Cardiac muscle cell (in vitro differentiated cells and primary cell): ENCODE data around the gene BAD. TPM values are rescaled to one million over a fixed set of nuclear protein-coding genes. Genes with fewer than 3 reads are reported as not detected.

Experiments used
- DNase-seq, 2 donors: peaks; one replicate each; pipeline versions ENCODE4 v3.0.0 to v3.0.0-alpha.2; 2010 to 2017; ENCODE audit warnings: low read depth in 1 of 2, low spot score in 1 of 2
- H3K27ac ChIP-seq: fragments of 200-600 bp; sonication (generic); 2 replicates; pipeline ENCODE4 v1.5.1; 2016
- H3K27me3 ChIP-seq: fragments of 200-600 bp; sonication (generic); 2 replicates; pipeline ENCODE4 v1.6.0; 2016; ENCODE audit warnings: control low read depth
- H3K36me3 ChIP-seq: fragments of 200-600 bp; sonication (generic); 2 replicates; pipeline ENCODE4 v1.5.1; 2016; ENCODE audit warnings: control low read depth
- H3K4me1 ChIP-seq: fragments of 200-600 bp; sonication (generic); 2 replicates; pipeline ENCODE4 v1.8.1; 2017; ENCODE audit warnings: low read depth, mild to moderate bottlenecking, mixed run types
- H3K4me3 ChIP-seq: fragments of 200-600 bp; sonication (generic); 2 replicates; pipeline ENCODE4 v1.5.1; 2016; ENCODE audit warnings: mild to moderate bottlenecking
- H3K9me3 ChIP-seq: fragments of 200-600 bp; sonication (generic); 2 replicates; pipeline ENCODE4 v1.5.1; 2017; ENCODE audit warnings: low read depth, mild to moderate bottlenecking, control low read depth
- CTCF ChIP-seq: IDR thresholded peaks from 2 replicates; pipeline ENCODE4 v1.5.1; 2012; ENCODE audit warnings: low read depth, mild to moderate bottlenecking, low read length
- polyA plus RNA-seq: library from polyadenylated mRNA; unstranded; fragments of >200 nt; fragmentation: Nextera tagmentation; extraction: Ambion mirVana; gene quantifications from 2 replicates; pipeline ENCODE4 v1.2.1, GENCODE V29; 2016
- total RNA-seq: library from RNA; depleted of rRNA; stranded (reverse); fragments of >200 nt; gene quantifications from 2 replicates; pipeline ENCODE4 v1.2.3, GENCODE V29; 2016

Gene BAD
- total and polyA plus RNA-seq, 2 experiments from 2014 or later: 155 to 195 TPM

GRCh38 chr11:64263947-64264317 lies 20.5 kb downstream of the BAD start:
- no peaks in the 10 kb centered on the region for H3K27me3 ChIP-seq
- no peak overlapping the region for H3K4me3 ChIP-seq
- H3K4me1 ChIP-seq: peaks cover 6% of the 10 kb centered on the region
- no peak overlapping the region for H3K27ac ChIP-seq
- no peak for TF ChIP-seq CTCF
- no peaks in the 10 kb centered on the region for H3K9me3 ChIP-seq
- no peaks in the 10 kb centered on the region for H3K36me3 ChIP-seq
- no peak for DNase-seq

- DNase-seq: peak in 1 of 2 donors; percentile 62
- H3K4me3 ChIP-seq: no peak overlapping the region
- no peak overlapping the region for H3K27ac ChIP-seq
- no peaks in the 10 kb centered on the region for H3K27me3 ChIP-seq
- no peaks in the 10 kb centered on the region for H3K36me3 ChIP-seq
- no peaks in the 10 kb centered on the region for H3K9me3 ChIP-seq
- no peak for TF ChIP-seq CTCF
- H3K4me1 ChIP-seq: no peaks in the 10 kb centered on the region
Observed at GRCh38 chr11:64263021-64263946, 21.2 kb downstream of the BAD start.

- H3K27me3 ChIP-seq: no peaks in the 10 kb centered on the region
- H3K4me3 ChIP-seq: no peak overlapping the region
- no peak for DNase-seq
- no peak for TF ChIP-seq CTCF
- H3K9me3 ChIP-seq: no peaks in the 10 kb centered on the region
- no peaks in the 10 kb centered on the region for H3K4me1 ChIP-seq
- no peaks in the 10 kb centered on the region for H3K36me3 ChIP-seq
- H3K27ac ChIP-seq: no peak overlapping the region
Observed at GRCh38 chr11:64262271-64263002, 22.0 kb downstream of the BAD start.

GRCh38 chr11:64261556-64262080 lies 22.8 kb downstream of the BAD start:
- Histone ChIP-seq H3K4me3 (no peak overlapping the region), H3K4me1 (no peaks in the 10 kb centered on the region), H3K9me3 (no peaks in the 10 kb centered on the region), H3K27me3 (no peaks in the 10 kb centered on the region), H3K36me3 (no peaks in the 10 kb centered on the region), H3K27ac (no peak overlapping the region)
- TF ChIP-seq CTCF: no peak
- DNase-seq: no peak

GRCh38 chr11:64260147-64260708 lies 24.2 kb downstream of the BAD start:
- no peaks in the 10 kb centered on the region for H3K36me3 ChIP-seq
- DNase-seq: no peak
- no peak overlapping the region for H3K4me3 ChIP-seq
- no peak for TF ChIP-seq CTCF
- H3K9me3 ChIP-seq: no peaks in the 10 kb centered on the region
- H3K27me3 ChIP-seq: no peaks in the 10 kb centered on the region
- H3K27ac ChIP-seq: no peak overlapping the region
- no peaks in the 10 kb centered on the region for H3K4me1 ChIP-seq
